GM12801 (cell line): ENCODE results near the gene CDC37L1.

Source experiments
- TF ChIP-seq, protein P1 (sequence below): IDR thresholded peaks from one replicate; pipeline ENCODE4 v1.5.1; 2011; ENCODE audit warnings: control low read depth; ENCODE audit not compliant: insufficient read length; ENCODE audit errors: extremely low read depth

Gene CDC37L1

DNA sequence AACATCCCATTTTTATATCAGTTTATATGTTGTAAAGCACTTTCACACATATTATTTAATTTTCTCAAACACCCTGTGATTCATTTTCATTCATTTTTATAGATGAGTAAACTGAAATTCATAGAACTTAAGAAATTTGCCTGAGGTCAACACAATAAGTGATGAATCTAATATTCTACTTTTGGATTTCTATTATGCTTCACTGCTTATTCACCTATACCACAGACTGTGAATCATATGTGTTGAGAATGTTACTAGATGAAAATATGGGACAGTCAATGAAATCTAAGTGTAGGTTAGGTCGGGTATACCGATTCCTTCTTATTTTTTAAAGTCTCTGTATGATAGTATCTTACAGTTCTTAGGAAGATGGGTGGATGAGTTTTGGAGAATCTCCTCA is 24.8 kb downstream of the CDC37L1 start:
- TF ChIP-seq, protein P1, sequence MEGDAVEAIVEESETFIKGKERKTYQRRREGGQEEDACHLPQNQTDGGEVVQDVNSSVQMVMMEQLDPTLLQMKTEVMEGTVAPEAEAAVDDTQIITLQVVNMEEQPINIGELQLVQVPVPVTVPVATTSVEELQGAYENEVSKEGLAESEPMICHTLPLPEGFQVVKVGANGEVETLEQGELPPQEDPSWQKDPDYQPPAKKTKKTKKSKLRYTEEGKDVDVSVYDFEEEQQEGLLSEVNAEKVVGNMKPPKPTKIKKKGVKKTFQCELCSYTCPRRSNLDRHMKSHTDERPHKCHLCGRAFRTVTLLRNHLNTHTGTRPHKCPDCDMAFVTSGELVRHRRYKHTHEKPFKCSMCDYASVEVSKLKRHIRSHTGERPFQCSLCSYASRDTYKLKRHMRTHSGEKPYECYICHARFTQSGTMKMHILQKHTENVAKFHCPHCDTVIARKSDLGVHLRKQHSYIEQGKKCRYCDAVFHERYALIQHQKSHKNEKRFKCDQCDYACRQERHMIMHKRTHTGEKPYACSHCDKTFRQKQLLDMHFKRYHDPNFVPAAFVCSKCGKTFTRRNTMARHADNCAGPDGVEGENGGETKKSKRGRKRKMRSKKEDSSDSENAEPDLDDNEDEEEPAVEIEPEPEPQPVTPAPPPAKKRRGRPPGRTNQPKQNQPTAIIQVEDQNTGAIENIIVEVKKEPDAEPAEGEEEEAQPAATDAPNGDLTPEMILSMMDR: no peak

DNA sequence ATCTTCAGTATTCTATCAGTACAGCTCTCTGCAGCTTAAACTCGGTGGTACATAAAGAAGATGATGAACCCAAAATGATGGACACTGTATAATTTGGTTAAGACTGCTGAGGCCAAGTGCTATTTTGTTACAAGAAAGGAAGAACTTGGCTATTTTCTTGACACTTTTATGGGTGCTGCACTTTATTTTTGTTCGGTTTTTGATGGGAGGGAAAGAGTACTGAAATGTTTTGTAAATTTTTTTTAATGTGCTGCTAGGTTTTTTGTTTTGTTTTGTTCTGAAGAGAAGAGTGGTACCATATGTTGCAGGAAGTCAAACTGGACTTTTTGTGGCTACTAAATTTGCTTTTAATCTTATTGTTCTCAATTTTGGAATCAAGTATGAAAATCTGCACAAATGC is 26.7 kb downstream of the CDC37L1 start:
- TF ChIP-seq, protein P1: no peak

DNA sequence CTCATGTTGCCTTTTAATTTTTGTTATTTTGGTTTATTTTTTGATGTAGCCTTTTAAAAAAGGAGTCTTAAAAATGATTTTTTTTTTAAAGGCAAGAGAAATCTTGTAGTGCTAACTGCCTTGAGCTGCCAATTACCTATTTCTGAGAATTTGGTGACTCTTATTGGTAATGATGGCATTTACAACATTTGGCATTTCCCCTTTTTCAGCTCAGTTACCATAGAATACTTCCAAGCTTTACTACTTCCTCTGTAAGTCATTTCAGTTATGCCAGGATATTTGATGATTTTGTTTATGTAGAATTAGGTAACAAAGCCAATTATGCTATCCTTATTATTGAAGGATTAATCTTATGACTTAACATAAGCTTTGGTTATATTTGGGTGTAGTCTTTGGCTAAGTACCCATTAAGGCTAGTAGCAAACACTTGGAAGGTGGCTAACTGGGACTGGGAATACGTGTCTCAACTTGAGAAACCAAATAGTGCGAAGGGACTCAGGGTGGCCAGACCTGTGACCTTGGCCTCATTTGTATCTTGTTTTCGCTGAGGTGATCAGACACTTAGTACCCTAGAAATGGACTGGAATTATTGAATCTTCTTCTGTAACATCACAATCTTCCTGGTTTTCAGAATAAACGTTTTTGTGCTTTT is 27.7 kb downstream of the CDC37L1 start:
- TF ChIP-seq, protein P1: no peak

DNA sequence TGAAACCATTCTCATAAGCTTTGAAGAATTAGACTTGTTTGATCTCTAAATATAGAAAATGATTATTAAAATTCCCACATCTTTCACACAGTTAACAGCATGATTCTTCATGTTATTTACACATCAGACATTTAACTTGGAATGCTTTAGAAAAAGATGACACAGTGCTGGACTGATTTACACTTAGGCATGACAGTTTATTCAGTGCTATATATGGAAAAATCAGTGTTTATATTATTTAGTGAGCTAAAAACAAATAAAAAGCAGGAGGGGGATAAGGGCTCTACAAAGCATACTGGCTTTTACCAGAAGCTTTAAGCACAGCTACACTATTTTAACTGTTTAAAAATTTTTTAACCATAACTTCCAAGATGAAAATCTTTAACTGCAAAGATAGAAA is 30.0 kb downstream of the CDC37L1 start:
- TF ChIP-seq, protein P1: no peak

DNA sequence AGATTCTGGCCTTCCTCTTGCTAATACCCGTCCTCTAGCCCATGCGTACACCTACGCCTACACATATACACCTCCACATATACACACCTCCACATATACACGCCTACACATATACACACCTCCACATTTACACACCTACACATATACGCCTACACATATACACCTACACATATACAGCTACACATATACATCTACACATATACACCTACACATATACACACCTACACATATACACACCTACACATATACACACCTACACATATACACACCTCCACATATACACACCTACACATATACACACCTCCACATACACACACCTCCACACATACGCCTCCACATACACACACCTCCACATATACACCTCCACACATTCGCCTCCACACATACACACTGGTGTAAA is 34.5 kb downstream of the CDC37L1 start:
- TF ChIP-seq, protein P1: no peak

DNA sequence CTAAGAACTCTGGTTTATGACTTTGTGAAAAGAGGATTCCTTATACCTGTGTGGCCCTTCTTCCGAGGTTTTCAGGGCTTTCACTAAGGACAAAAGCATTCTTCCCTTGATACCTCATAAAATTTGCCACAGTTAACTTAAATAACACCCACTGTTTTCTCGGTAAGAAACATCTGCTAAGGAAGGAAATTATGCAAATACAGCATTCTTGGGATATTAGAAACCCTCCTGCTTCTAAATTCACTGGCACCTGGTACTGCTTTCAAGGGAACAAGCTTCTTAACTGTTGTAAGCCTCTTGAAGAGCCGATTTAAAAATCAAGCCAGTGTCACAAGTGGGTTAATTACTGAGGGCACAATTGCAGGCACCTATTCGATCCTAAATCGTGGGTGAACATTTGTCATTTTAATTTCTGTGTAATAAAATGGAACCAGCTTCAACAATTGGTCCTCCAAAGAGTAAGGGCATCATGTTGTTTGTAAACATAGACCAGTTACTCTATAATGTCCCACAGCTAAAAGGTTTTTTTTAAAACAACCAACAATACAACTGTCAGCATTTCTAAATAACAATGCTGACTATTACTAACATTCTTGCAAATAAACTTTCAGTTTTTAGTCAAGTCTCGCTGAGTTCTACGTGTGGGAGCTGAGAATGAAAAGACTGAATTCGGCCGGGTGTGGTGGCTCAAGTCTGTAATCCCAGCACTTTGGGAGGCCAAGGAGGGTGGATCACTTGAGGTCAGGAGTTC is 35.1 kb downstream of the CDC37L1 start:
- TF ChIP-seq, protein P1: no peak

DNA sequence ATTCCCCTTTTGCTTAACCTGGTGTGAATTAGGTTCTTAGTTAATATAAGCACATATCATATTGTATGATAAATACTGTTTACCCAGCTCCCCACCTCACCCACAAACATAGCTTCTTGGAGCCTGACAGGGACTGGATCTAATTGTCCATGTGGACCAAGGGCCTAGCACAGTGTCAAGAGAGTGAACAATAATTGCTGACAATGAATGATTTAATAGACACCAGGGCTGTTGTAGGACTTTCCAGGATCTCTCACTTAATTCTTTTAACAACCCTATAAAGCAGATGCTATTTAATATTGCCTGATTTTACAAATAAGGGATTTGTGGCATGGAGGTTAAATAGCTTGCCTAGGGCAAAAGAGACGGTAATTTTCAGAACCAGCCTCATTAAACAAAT is 36.8 kb downstream of the CDC37L1 start:
- TF ChIP-seq, protein P1: no peak
